ENCODE data around the gene NEDD9. TPM values are rescaled to one million over a fixed set of nuclear protein-coding genes. Genes with fewer than 3 reads are reported as not detected.

The NEDD9 gene
- total and polyA plus RNA-seq, 2 donors (not counting 1 experiment from before 2014, with no cell fraction given) = 33.7 to 35.2 TPM

GRCh38 chr6:11243861-11244260 lies 11.4 kb upstream of the NEDD9 start:
- Histone ChIP-seq H3K27me3 (ENCODE audit: control insufficient read depth, insufficient read depth, low read length) (no peaks in the 10 kb centered on the region), H3K4me3 (replicated peaks in 1 of 4; ENCODE audit: control extremely low read depth in 1 of 4, insufficient read depth in 1 of 4, low read depth in 3 of 4, low read length in 4 of 4) (no peak overlapping the region), H3K79me2 (ENCODE audit: control insufficient read depth, insufficient read depth, low read length) (no peaks in the 10 kb centered on the region), H3K9ac (ENCODE audit: insufficient read depth, low read length) (no peak overlapping the region), H3K4me1 (ENCODE audit: control insufficient read depth, extremely low read depth, insufficient read depth, low read length) (peaks cover 5% of the 10 kb centered on the region), H3K4me2 (ENCODE audit: extremely low read depth, insufficient read depth, low read length) (no peak overlapping the region), H3K36me3 (ENCODE audit: control insufficient read depth, insufficient read depth, low read length) (no peaks in the 10 kb centered on the region), H4K20me1 (ENCODE audit: control insufficient read depth, extremely low read depth, insufficient read depth, low read length) (no peaks in the 10 kb centered on the region), H3K27ac (ENCODE audit: insufficient read depth, low read length) (no peak overlapping the region), H2AFZ (ENCODE audit: low read length) (no peak overlapping the region), H3K9me3 (ENCODE audit: control insufficient read depth, insufficient read depth, low read depth, low read length) (no peaks in the 10 kb centered on the region)
- no peak for TF ChIP-seq EZH2 (IDR thresholded peaks at IDR 0.05; ENCODE audit: low read length, missing control alignments)
- no peak for TF ChIP-seq CTCF (conservative IDR thresholded peaks at IDR 0.05 in 1 of 2, IDR thresholded peaks at IDR 0.05 in 1 of 2; ENCODE audit: low read depth in 1 of 2, low read length in 2 of 2)
- DNase-seq (ENCODE audit: low read depth in 2 of 2) = no peak

- H2AFZ ChIP-seq (ENCODE audit: low read length) = no peak overlapping the region
- no peaks in the 10 kb centered on the region for H3K36me3 ChIP-seq (ENCODE audit: control insufficient read depth, insufficient read depth, low read length)
- TF ChIP-seq CTCF (conservative IDR thresholded peaks at IDR 0.05 in 1 of 2, IDR thresholded peaks at IDR 0.05 in 1 of 2; ENCODE audit: low read depth in 1 of 2, low read length in 2 of 2) (no peak), EZH2 (IDR thresholded peaks at IDR 0.05; ENCODE audit: low read length, missing control alignments) (no peak)
- H3K27ac ChIP-seq (ENCODE audit: insufficient read depth, low read length) = no peak overlapping the region
- no peak overlapping the region for H3K9ac ChIP-seq (ENCODE audit: insufficient read depth, low read length)
- DNase-seq (ENCODE audit: low read depth in 2 of 2) = no peak
- no peak overlapping the region for H3K4me3 ChIP-seq (replicated peaks in 1 of 4; ENCODE audit: control extremely low read depth in 1 of 4, insufficient read depth in 1 of 4, low read depth in 3 of 4, low read length in 4 of 4)
- no peak overlapping the region for H3K4me2 ChIP-seq (ENCODE audit: extremely low read depth, insufficient read depth, low read length)
- no peaks in the 10 kb centered on the region for H3K27me3 ChIP-seq (ENCODE audit: control insufficient read depth, insufficient read depth, low read length)
- H3K79me2 ChIP-seq (ENCODE audit: control insufficient read depth, insufficient read depth, low read length) = no peaks in the 10 kb centered on the region
- no peaks in the 10 kb centered on the region for H4K20me1 ChIP-seq (ENCODE audit: control insufficient read depth, extremely low read depth, insufficient read depth, low read length)
- no peaks in the 10 kb centered on the region for H3K9me3 ChIP-seq (ENCODE audit: control insufficient read depth, insufficient read depth, low read depth, low read length)
- H3K4me1 ChIP-seq (ENCODE audit: control insufficient read depth, extremely low read depth, insufficient read depth, low read length) = peaks cover 5% of the 10 kb centered on the region
Measured at GRCh38 chr6:11242711-11243110, 10.2 kb upstream of the NEDD9 start.

DNA sequence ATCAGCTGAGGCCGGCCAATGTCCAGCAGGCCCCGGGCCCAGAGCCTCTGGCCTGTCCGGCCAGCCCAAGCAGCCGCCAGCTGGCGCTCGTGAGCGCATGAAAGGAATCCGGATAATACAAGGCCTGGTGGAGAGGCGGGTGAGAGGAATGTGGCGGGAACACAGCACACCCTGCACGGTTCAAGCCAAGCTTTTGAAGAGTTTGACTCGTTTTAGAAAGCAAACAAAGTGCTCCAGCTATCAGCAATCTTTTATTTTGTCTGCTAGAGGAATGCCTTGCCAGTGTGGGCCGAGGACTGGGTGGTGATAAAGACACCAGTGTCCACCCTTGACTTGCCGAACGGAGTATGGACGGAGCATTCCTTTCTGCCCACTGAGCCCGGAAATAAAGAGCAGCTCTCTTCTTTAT lies 9.3 kb upstream of the NEDD9 start:
- H2AFZ ChIP-seq (ENCODE audit: low read length) = peak overlapping the region; percentile 45
- TF ChIP-seq CTCF (conservative IDR thresholded peaks at IDR 0.05 in 1 of 2, IDR thresholded peaks at IDR 0.05 in 1 of 2; ENCODE audit: low read depth in 1 of 2, low read length in 2 of 2) (peak; percentile 84 to 93), EZH2 (IDR thresholded peaks at IDR 0.05; ENCODE audit: low read length, missing control alignments) (no peak)
- no peaks in the 10 kb centered on the region for H3K9me3 ChIP-seq (ENCODE audit: control insufficient read depth, insufficient read depth, low read depth, low read length)
- no peak overlapping the region for H3K27ac ChIP-seq (ENCODE audit: insufficient read depth, low read length)
- peak; percentile 54 to 58 for DNase-seq (ENCODE audit: low read depth in 2 of 2)
- H3K79me2 ChIP-seq (ENCODE audit: control insufficient read depth, insufficient read depth, low read length) = no peaks in the 10 kb centered on the region
- no peak overlapping the region for H3K4me2 ChIP-seq (ENCODE audit: extremely low read depth, insufficient read depth, low read length)
- no peaks in the 10 kb centered on the region for H3K36me3 ChIP-seq (ENCODE audit: control insufficient read depth, insufficient read depth, low read length)
- no peak overlapping the region for H3K9ac ChIP-seq (ENCODE audit: insufficient read depth, low read length)
- no peak overlapping the region for H3K4me3 ChIP-seq (replicated peaks in 1 of 4; ENCODE audit: control extremely low read depth in 1 of 4, insufficient read depth in 1 of 4, low read depth in 3 of 4, low read length in 4 of 4)
- H3K27me3 ChIP-seq (ENCODE audit: control insufficient read depth, insufficient read depth, low read length) = no peaks in the 10 kb centered on the region
- no peaks in the 10 kb centered on the region for H4K20me1 ChIP-seq (ENCODE audit: control insufficient read depth, extremely low read depth, insufficient read depth, low read length)
- H3K4me1 ChIP-seq (ENCODE audit: control insufficient read depth, extremely low read depth, insufficient read depth, low read length) = peaks cover 5% of the 10 kb centered on the region

Measured in fibroblast of lung (primary cell).